ENCODE measurements around the gene ZNF423.

Gene ZNF423

GRCh38 chr16:49621241-49622083 is 234.4 kb downstream of the ZNF423 start:
- no peak overlapping the region for H3K4me3 ChIP-seq (ENCODE audit: low read depth, low read length)
- no peak for TF ChIP-seq CTCF (IDR thresholded peaks at IDR 0.05; ENCODE audit: borderline replicate concordance, insufficient read depth, low read depth, low read length)

- no peak overlapping the region for H3K4me3 ChIP-seq (ENCODE audit: low read depth, low read length)
- no peak for TF ChIP-seq CTCF (IDR thresholded peaks at IDR 0.05; ENCODE audit: borderline replicate concordance, insufficient read depth, low read depth, low read length)
Measured at GRCh38 chr16:49620869-49621240, 235.1 kb downstream of the ZNF423 start.

GRCh38 chr16:49620158-49620868 is 235.6 kb downstream of the ZNF423 start:
- no peak for TF ChIP-seq CTCF (IDR thresholded peaks at IDR 0.05; ENCODE audit: borderline replicate concordance, insufficient read depth, low read depth, low read length)
- no peak overlapping the region for H3K4me3 ChIP-seq (ENCODE audit: low read depth, low read length)

- no peak for TF ChIP-seq CTCF (IDR thresholded peaks at IDR 0.05; ENCODE audit: borderline replicate concordance, insufficient read depth, low read depth, low read length)
- no peak overlapping the region for H3K4me3 ChIP-seq (ENCODE audit: low read depth, low read length)
Measured at GRCh38 chr16:49619811-49620157, 236.1 kb downstream of the ZNF423 start.

- H3K4me3 ChIP-seq (ENCODE audit: low read depth, low read length): no peak overlapping the region
- no peak for TF ChIP-seq CTCF (IDR thresholded peaks at IDR 0.05; ENCODE audit: borderline replicate concordance, insufficient read depth, low read depth, low read length)
Measured at GRCh38 chr16:49618955-49619354, 237.0 kb downstream of the ZNF423 start.

GRCh38 chr16:49617710-49618330 is 238.1 kb downstream of the ZNF423 start:
- H3K4me3 ChIP-seq (ENCODE audit: low read depth, low read length): no peak overlapping the region
- TF ChIP-seq CTCF (IDR thresholded peaks at IDR 0.05; ENCODE audit: borderline replicate concordance, insufficient read depth, low read depth, low read length): no peak

Data from GM12875 (cell line).